Heart left ventricle (tissue), 16 donors: ENCODE results near the gene KCTD11. TPM values are rescaled to one million over a fixed set of nuclear protein-coding genes. Genes with fewer than 3 reads are reported as not detected.

ENCODE experiments used
- ATAC-seq, 4 donors: fragments of 200-7000 bp; cut with Tn5 transposase; one replicate each; pipeline ENCODE4 v1.9.1; 2020 to 2022; ENCODE audit warnings: moderate library complexity in 4 of 4, mild to moderate bottlenecking in 3 of 4, moderate number of reproducible peaks in 1 of 4
- DNase-seq, 5 donors: peaks; one replicate each; pipeline ENCODE4 v3.0.0-alpha.2; 2020
- H3K27ac ChIP-seq, 12 donors: fragments of 200-600 bp; sonication (generic) in 4 of 12; one replicate each; pipeline versions ENCODE4 v1.5.0 to v1.8.0; 2016 to 2022; ENCODE audit warnings: mild to moderate bottlenecking in 2 of 12
- H3K27me3 ChIP-seq, 9 donors: fragments of 200-600 bp; sonication (generic) in 2 of 9; one replicate each; pipeline versions ENCODE4 v1.5.1 to v1.8.0; 2016 to 2022; ENCODE audit warnings: mild to moderate bottlenecking in 3 of 9
- H3K36me3 ChIP-seq, 9 donors: fragments of 200-600 bp; sonication (generic) in 2 of 9; one replicate each; pipeline versions ENCODE4 v1.5.0 to v1.8.0; 2018 to 2022; ENCODE audit warnings: mild to moderate bottlenecking in 2 of 9
- H3K4me1 ChIP-seq, 12 donors: fragments of 200-600 bp; sonication (generic) in 4 of 12; one replicate each; pipeline versions ENCODE4 v1.5.0 to v1.8.0; 2016 to 2022; ENCODE audit warnings: mild to moderate bottlenecking in 3 of 12
- H3K4me3 ChIP-seq, 12 donors: fragments of 200-600 bp; sonication (generic) in 4 of 12; one replicate each; pipeline versions ENCODE4 v1.5.0 to v1.8.0; 2017 to 2022; ENCODE audit warnings: mild to moderate bottlenecking in 9 of 12, moderate library complexity in 4 of 12
- H3K9me3 ChIP-seq, 12 donors: fragments of 200-600 bp; sonication (generic) in 4 of 12; one replicate each; pipeline versions ENCODE4 v1.5.0 to v1.8.0; 2016 to 2022; ENCODE audit warnings: mild to moderate bottlenecking in 1 of 12
- POLR2A ChIP-seq, 2 donors: fragments of 450-650 bp; IDR thresholded peaks; one replicate each; pipeline ENCODE4 v1.6.1; 2017; ENCODE audit warnings: antibody characterized with exemption in 2 of 2, mild to moderate bottlenecking in 2 of 2, moderate library complexity in 2 of 2
- WGBS, 4 donors: extraction: QIAGEN DNeasy Blood & Tissue Kit in 2 of 4; methylation state at CpG; one replicate each; pipeline versions ENCODE4 v1.1.5 to v1.1.7; 2013 to 2018; 5-methylcytosine and 5-hydroxymethylcytosine counted together
- intact Hi-C, 10 donors: fragments of 100-400 bp; cut with DNase I; formaldehyde crosslinking; loops; one replicate each; pipeline versions ENCODE4 v1.11.1 to v1.14.2; 2022
- polyA plus RNA-seq, 2 donors: library from polyadenylated mRNA; stranded (reverse); fragments of 200-250 nt; gene quantifications; one replicate each; pipeline ENCODE4 v1.2.3, GENCODE V29; 2013
- total RNA-seq, 9 donors: library from RNA; depleted of rRNA in 2 of 9; stranded (reverse); fragments of >200 nt in 2 of 9; fragmentation: NEBNext Ultra II Directional in 3 of 9; extraction: Animal tissue kit (Norgen Biotek cat#: 25700) in 3 of 9; gene quantifications; one replicate each; pipeline versions ENCODE4 v1.1.0 to v1.2.4, GENCODE V29; 2016 to 2023
- TF ChIP-seq, protein P1 (sequence below), 12 donors: fragments of 200-600 bp; sonication (generic) in 4 of 12; IDR thresholded peaks; one replicate each; pipeline versions ENCODE4 v1.5.0 to v1.8.0; 2018 to 2022; ENCODE audit warnings: antibody characterized with exemption in 12 of 12, mild to moderate bottlenecking in 5 of 12
- donor health status: ischemic (EF 13 %, LVEDD 7.1; RV severe dilation, severe dysfunction).
- donor health status: healthy with polysubstance abuse.
- donor health status: DM: no; HTN: yes; CAD: no.
- donor health status: DM: no; HTN: no; CAD: no.
- donor health status: ischemic (EF 25% LVEDD 6.9; RV normal size, moderate dysfunction).
- donor health status: ischemic (EF 25% LVEDD 5.7; RV mildly dilated, moderate dysfunction).
- donor health status: healthy.
- donor health status: DM: yes; HTN: yes; CAD: no.
- donor health status: ischemic (EF 35%, LVEDD 5.7; RV mildly dilated, moderate dysfunction).
- donor health status: nonischemic (EF 11% LVEDD 7.7; RV severe dilation, severe dysfunction).
- donor health status: DM: yes; HTN: yes; CAD: no.
- donor health status: PGD.
- donor health status: ischemic (EF 29% LVEDD 5.4; RV normal size, mild dysfunction).
- donor health status: nonischemic (EF 23%, LVEDD 6.1; RV moderate dilation, normal function).

The KCTD11 gene
- total and polyA plus RNA-seq, 11 donors: 3.4 to 9.6 (median 6.4) TPM

DNA sequence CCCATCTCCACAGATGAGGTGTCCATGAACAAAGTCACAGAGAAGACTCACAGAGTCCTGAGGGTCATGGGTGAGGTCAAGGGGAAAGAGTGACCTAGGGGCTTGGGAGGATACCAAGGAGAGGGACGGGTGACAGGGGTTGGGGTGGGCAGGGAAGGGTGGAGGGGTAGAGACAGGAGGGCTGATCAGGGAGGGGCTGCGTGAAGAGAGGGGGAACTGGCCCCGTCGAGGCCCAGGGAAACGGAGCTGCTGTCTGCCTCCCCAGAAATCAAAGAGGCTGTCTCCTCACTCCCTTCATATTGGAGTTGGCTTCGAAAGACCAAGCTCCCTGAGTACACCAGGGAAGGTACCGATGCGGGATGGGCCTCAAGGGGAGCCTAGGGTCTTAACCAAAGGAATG lies 3.6 kb downstream of the KCTD11 start:
- no peak overlapping the region for H3K4me3 ChIP-seq
- no peaks in the 10 kb centered on the region for H3K36me3 ChIP-seq
- TF ChIP-seq, protein P1, sequence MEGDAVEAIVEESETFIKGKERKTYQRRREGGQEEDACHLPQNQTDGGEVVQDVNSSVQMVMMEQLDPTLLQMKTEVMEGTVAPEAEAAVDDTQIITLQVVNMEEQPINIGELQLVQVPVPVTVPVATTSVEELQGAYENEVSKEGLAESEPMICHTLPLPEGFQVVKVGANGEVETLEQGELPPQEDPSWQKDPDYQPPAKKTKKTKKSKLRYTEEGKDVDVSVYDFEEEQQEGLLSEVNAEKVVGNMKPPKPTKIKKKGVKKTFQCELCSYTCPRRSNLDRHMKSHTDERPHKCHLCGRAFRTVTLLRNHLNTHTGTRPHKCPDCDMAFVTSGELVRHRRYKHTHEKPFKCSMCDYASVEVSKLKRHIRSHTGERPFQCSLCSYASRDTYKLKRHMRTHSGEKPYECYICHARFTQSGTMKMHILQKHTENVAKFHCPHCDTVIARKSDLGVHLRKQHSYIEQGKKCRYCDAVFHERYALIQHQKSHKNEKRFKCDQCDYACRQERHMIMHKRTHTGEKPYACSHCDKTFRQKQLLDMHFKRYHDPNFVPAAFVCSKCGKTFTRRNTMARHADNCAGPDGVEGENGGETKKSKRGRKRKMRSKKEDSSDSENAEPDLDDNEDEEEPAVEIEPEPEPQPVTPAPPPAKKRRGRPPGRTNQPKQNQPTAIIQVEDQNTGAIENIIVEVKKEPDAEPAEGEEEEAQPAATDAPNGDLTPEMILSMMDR (IDR thresholded peaks at IDR 0.05): no peak
- no peak for TF ChIP-seq POLR2A (IDR thresholded peaks at IDR 0.05)
- H3K27ac ChIP-seq: peak overlapping the region in 4 of 12 donors; percentile 11 to 47 (median 38)
- ATAC-seq (no peak), DNase-seq (no peak)
- WGBS, 4 donors: 71 to 83% (median 78%) methylated on average over 8 of the region's 8 CpGs
- no peaks in the 10 kb centered on the region for H3K9me3 ChIP-seq
- H3K27me3 ChIP-seq: no peaks in the 10 kb centered on the region
- peaks cover 0 to 48% (median 26%) of the 10 kb centered on the region in 12 donors for H3K4me1 ChIP-seq
- intact Hi-C loops: loop anchor here (2.0 to 10.0 kb wide), 13 partner anchors 37 to 329 kb away; partner anchors contain the start of genes FGF11 (in 5 of the 10), TMEM102 (in 5 of the 10), PLSCR3 (in 4 of the 10) and MPDU1 (in 2 of the 10)

DNA sequence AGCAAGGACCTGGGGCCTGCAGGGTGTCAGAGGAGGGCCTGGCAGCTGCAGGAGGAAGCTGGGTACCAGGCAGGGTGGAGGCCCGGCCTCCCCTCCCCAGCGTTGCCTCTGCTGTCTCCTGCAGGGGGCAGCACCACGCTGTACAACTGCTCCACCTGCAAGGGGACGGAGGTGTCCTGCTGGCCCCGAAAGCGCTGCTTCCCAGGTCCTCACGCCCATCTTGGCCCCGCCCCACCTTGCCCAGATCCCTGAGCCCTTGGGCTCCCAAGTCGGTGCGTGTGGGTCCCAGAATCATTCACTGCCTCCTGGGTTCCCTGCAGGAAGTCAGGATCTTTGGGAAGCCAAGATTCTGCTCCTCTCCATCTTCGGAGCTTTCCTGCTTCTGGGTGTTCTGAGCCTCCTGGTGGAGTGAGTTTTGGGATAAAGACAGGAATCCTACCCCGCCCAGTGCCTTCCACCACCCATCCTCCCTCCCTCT lies 4.1 kb downstream of the KCTD11 start:
- no peak for TF ChIP-seq POLR2A (IDR thresholded peaks at IDR 0.05)
- TF ChIP-seq, protein P1 (IDR thresholded peaks at IDR 0.05): peak; percentile 76 to 90 (median 84)
- intact Hi-C loops: loop anchor here (2.0 to 10.0 kb wide), 14 partner anchors 36 to 329 kb away; partner anchors contain the start of genes FGF11 (in 5 of the 10), TMEM102 (in 5 of the 10), PLSCR3 (in 4 of the 10) and SENP3 (in 3 of the 10)
- no peak overlapping the region for H3K4me3 ChIP-seq

DNA sequence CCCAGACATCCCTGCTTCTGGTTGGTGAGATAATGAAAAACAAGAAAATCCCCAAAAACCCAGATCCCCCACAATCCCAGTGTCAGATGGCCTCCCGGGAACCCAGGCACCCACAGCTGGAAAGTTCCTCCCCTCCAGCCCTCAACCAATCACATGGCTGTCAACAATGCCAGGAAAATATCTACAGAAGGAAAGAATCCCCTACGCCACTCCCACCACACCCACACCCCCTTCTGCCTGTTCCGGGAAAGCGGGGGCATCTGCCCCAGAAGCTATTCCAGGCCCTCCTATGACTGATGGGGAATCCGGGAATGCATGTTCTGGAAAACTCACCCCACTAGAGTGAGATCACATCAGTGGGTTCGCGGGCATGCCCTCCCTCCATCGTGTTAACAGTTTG lies 4.8 kb downstream of the KCTD11 start:
- H3K27ac ChIP-seq: peak overlapping the region in 2 of 12 donors; percentile 9 to 30
- no peaks in the 10 kb centered on the region for H3K27me3 ChIP-seq
- 60 to 75% (median 64%) methylated on average over 8 of the region's 8 CpGs for WGBS, 4 donors
- H3K9me3 ChIP-seq: no peaks in the 10 kb centered on the region
- DNase-seq: no peak
- no peak for ATAC-seq
- intact Hi-C loops: loop anchor here (2.0 to 10.0 kb wide), 14 partner anchors 36 to 328 kb away; partner anchors contain the start of genes FGF11 (in 5 of the 10), TMEM102 (in 5 of the 10), PLSCR3 (in 4 of the 10) and SENP3 (in 3 of the 10)
- H3K4me3 ChIP-seq: no peak overlapping the region
- TF ChIP-seq POLR2A (IDR thresholded peaks at IDR 0.05): no peak
- TF ChIP-seq, protein P1 (IDR thresholded peaks at IDR 0.05): no peak
- no peaks in the 10 kb centered on the region for H3K36me3 ChIP-seq
- peaks cover 0 to 41% (median 25%) of the 10 kb centered on the region in 12 donors for H3K4me1 ChIP-seq

More for the DNA sequence above, 4.1 kb downstream of the KCTD11 start:
- Histone ChIP-seq H3K9me3 (no peaks in the 10 kb centered on the region), H3K36me3 (no peaks in the 10 kb centered on the region), H3K27me3 (no peaks in the 10 kb centered on the region), H3K27ac (peak overlapping the region in 1 of 12 donors; percentile 47), H3K4me1 (peaks cover 0 to 43% (median 25%) of the 10 kb centered on the region in 12 donors)
- 12 to 30% (median 18%) methylated on average over 6 to 12 of the region's 12 CpGs for WGBS, 4 donors
- ATAC-seq (peak; percentile 11 to 48 (median 16)), DNase-seq (peak; percentile 74 to 92 (median 80))

DNA sequence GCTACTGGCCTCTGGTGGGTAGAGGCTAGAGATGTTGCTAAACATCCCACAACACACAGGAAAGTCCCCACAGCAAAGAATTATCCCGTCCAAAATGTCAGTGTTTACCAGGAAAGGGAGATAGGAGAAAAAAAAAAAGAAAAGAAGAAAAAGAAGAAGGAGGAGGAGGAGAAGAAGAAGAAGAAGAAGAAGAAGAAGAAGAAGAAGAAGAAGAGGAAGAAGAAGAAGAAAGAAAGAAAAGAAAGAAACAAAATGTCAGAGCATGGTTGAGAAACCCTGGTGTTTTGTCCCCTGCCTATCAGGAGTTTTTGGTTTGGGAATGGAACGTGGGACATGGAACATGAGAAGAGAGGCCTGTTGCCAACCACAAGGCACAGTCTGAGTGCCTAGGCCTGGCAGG lies 5.4 kb downstream of the KCTD11 start:
- H3K4me3 ChIP-seq: no peak overlapping the region
- no peak for DNase-seq
- H3K27me3 ChIP-seq: no peaks in the 10 kb centered on the region
- ATAC-seq: no peak
- TF ChIP-seq, protein P1 (IDR thresholded peaks at IDR 0.05): no peak
- no peak for TF ChIP-seq POLR2A (IDR thresholded peaks at IDR 0.05)
- intact Hi-C loops: loop anchor here (2.0 to 10.0 kb wide), 14 partner anchors 35 to 327 kb away; partner anchors contain the start of genes FGF11 (in 5 of the 10), TMEM102 (in 5 of the 10), PLSCR3 (in 4 of the 10) and SENP3 (in 3 of the 10)
- no peaks in the 10 kb centered on the region for H3K36me3 ChIP-seq
- H3K9me3 ChIP-seq: no peaks in the 10 kb centered on the region
- 64 to 82% (median 68%) methylated on average over 2 of the region's 2 CpGs for WGBS, 4 donors
- H3K27ac ChIP-seq: peak overlapping the region in 1 of 12 donors; percentile 9
- H3K4me1 ChIP-seq: peaks cover 0 to 40% (median 24%) of the 10 kb centered on the region in 12 donors
